Fibroblast of lung (primary cell): ENCODE measurements around the gene DNAH1. TPM values are rescaled to one million over a fixed set of nuclear protein-coding genes. Genes with fewer than 3 reads are reported as not detected.

Source experiments
- DNase-seq, 2 donors: peaks; one replicate each; pipeline versions ENCODE4 v3.0.0 to v3.0.0-alpha.2; 2010; ENCODE audit warnings: low read depth in 2 of 2
- H2AFZ ChIP-seq: 2 replicates; pipeline ENCODE4 v1.5.1; 2012; ENCODE audit warnings: low read length, control low read depth, inconsistent platforms
- H3K27ac ChIP-seq: 2 replicates; pipeline ENCODE4 v1.5.1; 2011; ENCODE audit warnings: low read length, control low read depth; ENCODE audit not compliant: insufficient read depth
- H3K27me3 ChIP-seq: 2 replicates; pipeline ENCODE4 v1.5.1; 2011; ENCODE audit warnings: mild to moderate bottlenecking, low read length; ENCODE audit not compliant: control insufficient read depth, insufficient read depth
- H3K36me3 ChIP-seq: 2 replicates; pipeline ENCODE4 v1.5.1; 2011; ENCODE audit warnings: low read length; ENCODE audit not compliant: control insufficient read depth, insufficient read depth
- H3K4me1 ChIP-seq: 2 replicates; pipeline ENCODE4 v1.5.1; 2011; ENCODE audit warnings: low read length; ENCODE audit not compliant: control insufficient read depth, insufficient read depth; ENCODE audit errors: extremely low read depth
- H3K4me2 ChIP-seq: 2 replicates; pipeline ENCODE4 v1.5.1; 2011; ENCODE audit warnings: low read length, control low read depth; ENCODE audit not compliant: insufficient read depth; ENCODE audit errors: extremely low read depth
- H3K4me3 ChIP-seq, 4 experiments: fragments of 200-600 bp in 1 of 4; sonication (generic) in 1 of 4; replicated peaks in 1 of 4; 2 replicates each; pipeline ENCODE4 v1.5.1; 2011 to 2016; ENCODE audit warnings: low read length in 4 of 4, low read depth in 3 of 4, mild to moderate bottlenecking in 3 of 4, control low read depth in 2 of 4, inconsistent platforms in 1 of 4, mixed read lengths in 1 of 4; ENCODE audit not compliant: insufficient read depth in 1 of 4; ENCODE audit errors: control extremely low read depth in 1 of 4
- H3K79me2 ChIP-seq: 2 replicates; pipeline ENCODE4 v1.5.1; 2012; ENCODE audit warnings: mild to moderate bottlenecking, low read length, inconsistent platforms; ENCODE audit not compliant: control insufficient read depth, insufficient read depth
- H3K9ac ChIP-seq: 2 replicates; pipeline ENCODE4 v1.5.1; 2011; ENCODE audit warnings: mild to moderate bottlenecking, low read length, control low read depth; ENCODE audit not compliant: insufficient read depth
- H3K9me3 ChIP-seq: 2 replicates; pipeline ENCODE4 v1.5.1; 2012; ENCODE audit warnings: low read depth, low read length; ENCODE audit not compliant: control insufficient read depth, insufficient read depth
- H4K20me1 ChIP-seq: 2 replicates; pipeline ENCODE4 v1.5.1; 2011; ENCODE audit warnings: low read length; ENCODE audit not compliant: control insufficient read depth, insufficient read depth; ENCODE audit errors: extremely low read depth
- EZH2 ChIP-seq: IDR thresholded peaks from 2 replicates; pipeline ENCODE4 v1.5.1; 2012; ENCODE audit warnings: low read length, control low read depth, mild to moderate bottlenecking; ENCODE audit errors: missing control alignments
- polyA plus RNA-seq, 2 donors: library from polyadenylated mRNA; depleted of rRNA in 1 of 2; stranded (reverse) in 1 of 2; unstranded in 1 of 2; fragments of >200 nt; gene quantifications; 2 replicates each; pipeline ENCODE4 v1.2.1, GENCODE V29; 2011 to 2012; ENCODE audit warnings: missing spikeins in 1 of 2
- total RNA-seq: library from RNA; depleted of rRNA; stranded (reverse); fragments of >200 nt; gene quantifications from 2 replicates; pipeline ENCODE4 v1.2.1, GENCODE V29; 2014
- TF ChIP-seq, protein P1 (sequence below), 2 donors: IDR thresholded peaks in 1 of 2; conservative IDR thresholded peaks in 1 of 2; 1 replicate in 1 of 2; 2 replicates in 1 of 2; pipeline ENCODE4 v1.5.1; 2011 to 2012; ENCODE audit warnings: low read length in 2 of 2, control low read depth in 1 of 2, inconsistent platforms in 1 of 2, low read depth in 1 of 2, mild to moderate bottlenecking in 1 of 2

Gene DNAH1
- total and polyA plus RNA-seq, 2 donors (not counting 1 experiment from before 2014, with no cell fraction given) = 1.9 to 3.0 TPM

DNA sequence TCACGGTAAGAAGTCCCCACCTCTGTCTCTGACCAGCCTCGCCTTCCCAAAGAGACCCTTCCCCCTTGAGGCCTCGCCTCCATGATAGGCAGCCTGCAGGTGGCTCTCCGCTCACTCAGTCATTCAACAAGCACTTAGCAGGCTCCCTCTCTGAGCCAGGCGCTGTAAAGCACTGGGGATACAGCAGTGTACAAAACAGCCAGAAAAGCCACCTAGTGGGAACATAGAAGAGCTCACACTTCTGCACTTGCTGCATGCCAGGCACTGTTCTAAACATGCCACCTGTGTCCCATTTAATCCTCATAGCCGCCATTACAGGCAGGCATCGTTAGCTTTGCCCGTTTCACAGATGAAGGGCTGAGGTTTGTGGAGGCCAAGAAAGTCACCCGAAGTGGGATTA lies 72.8 kb downstream of the DNAH1 start:
- Histone ChIP-seq H3K27ac (no peak overlapping the region), H3K79me2 (no peaks in the 10 kb centered on the region), H3K9me3 (no peaks in the 10 kb centered on the region), H3K4me3 (no peak overlapping the region), H3K4me1 (no peaks in the 10 kb centered on the region), H3K27me3 (no peaks in the 10 kb centered on the region), H4K20me1 (no peaks in the 10 kb centered on the region), H3K4me2 (no peak overlapping the region), H3K9ac (no peak overlapping the region), H3K36me3 (no peaks in the 10 kb centered on the region), H2AFZ (no peak overlapping the region)
- TF ChIP-seq, protein P1, sequence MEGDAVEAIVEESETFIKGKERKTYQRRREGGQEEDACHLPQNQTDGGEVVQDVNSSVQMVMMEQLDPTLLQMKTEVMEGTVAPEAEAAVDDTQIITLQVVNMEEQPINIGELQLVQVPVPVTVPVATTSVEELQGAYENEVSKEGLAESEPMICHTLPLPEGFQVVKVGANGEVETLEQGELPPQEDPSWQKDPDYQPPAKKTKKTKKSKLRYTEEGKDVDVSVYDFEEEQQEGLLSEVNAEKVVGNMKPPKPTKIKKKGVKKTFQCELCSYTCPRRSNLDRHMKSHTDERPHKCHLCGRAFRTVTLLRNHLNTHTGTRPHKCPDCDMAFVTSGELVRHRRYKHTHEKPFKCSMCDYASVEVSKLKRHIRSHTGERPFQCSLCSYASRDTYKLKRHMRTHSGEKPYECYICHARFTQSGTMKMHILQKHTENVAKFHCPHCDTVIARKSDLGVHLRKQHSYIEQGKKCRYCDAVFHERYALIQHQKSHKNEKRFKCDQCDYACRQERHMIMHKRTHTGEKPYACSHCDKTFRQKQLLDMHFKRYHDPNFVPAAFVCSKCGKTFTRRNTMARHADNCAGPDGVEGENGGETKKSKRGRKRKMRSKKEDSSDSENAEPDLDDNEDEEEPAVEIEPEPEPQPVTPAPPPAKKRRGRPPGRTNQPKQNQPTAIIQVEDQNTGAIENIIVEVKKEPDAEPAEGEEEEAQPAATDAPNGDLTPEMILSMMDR (conservative IDR thresholded peaks at IDR 0.05 in 1 of 2, IDR thresholded peaks at IDR 0.05 in 1 of 2; ENCODE audit: low read depth in 1 of 2, low read length in 2 of 2) = no peak
- no peak for TF ChIP-seq EZH2
- no peak for DNase-seq

DNA sequence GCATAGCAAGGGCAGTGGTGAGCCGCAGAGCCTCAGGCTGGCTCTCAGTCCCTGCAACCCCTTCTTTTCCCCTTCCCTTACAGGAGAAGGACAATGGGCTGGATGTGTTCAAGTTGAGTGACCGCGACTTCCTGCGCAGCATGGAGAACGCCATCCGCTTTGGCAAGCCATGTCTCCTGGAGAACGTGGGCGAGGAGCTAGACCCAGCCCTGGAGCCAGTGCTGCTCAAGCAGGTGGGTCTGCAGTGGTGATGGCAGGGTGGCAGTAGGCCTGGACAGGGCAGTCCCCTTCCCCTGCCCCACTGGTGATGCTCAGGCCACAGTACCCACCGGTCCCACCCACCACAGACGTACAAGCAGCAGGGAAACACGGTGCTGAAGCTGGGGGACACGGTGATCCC lies 75.0 kb downstream of the DNAH1 start:
- H3K9ac ChIP-seq = no peak overlapping the region

DNA sequence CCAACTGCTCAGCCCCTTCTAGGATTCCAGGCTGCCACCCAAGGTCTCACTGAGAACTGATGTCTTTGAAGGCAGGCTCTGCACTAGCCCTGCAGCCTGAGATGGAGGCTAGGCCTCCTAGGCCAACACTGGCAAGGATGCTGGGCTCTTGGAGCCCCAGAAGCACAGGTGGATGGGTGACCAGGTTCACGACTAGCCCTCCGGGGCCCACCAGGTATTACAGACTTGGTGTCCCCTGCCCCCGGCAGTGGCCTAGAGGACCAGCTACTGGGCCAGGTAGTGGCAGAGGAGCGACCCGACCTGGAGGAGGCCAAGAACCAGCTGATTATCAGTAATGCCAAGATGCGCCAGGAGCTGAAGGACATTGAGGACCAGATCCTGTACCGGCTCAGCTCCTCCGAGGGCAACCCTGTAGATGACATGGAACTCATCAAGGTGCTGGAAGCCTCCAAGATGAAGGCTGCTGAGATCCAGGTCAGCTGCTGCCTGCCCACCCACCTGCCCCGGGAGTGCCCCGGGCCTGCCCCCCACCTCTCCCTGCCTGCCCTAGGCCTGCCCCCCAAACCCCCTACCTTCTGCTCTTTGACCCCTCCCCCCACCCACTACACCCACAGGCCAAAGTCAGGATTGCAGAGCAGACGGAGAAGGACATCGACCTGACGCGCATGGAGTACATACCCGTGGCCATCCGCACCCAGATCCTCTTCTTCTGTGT lies 76.3 kb downstream of the DNAH1 start:
- no peak for DNase-seq
- H3K9me3 ChIP-seq = no peaks in the 10 kb centered on the region
- no peak for TF ChIP-seq EZH2
- TF ChIP-seq, protein P1 (conservative IDR thresholded peaks at IDR 0.05 in 1 of 2, IDR thresholded peaks at IDR 0.05 in 1 of 2; ENCODE audit: low read depth in 1 of 2, low read length in 2 of 2) = no peak

More for the DNA sequence above, 75.0 kb downstream of the DNAH1 start:
- no peak overlapping the region for H3K27ac ChIP-seq
- no peaks in the 10 kb centered on the region for H3K36me3 ChIP-seq
- no peaks in the 10 kb centered on the region for H3K79me2 ChIP-seq
- H4K20me1 ChIP-seq = no peaks in the 10 kb centered on the region
- no peak overlapping the region for H2AFZ ChIP-seq
- TF ChIP-seq, protein P1 (conservative IDR thresholded peaks at IDR 0.05 in 1 of 2, IDR thresholded peaks at IDR 0.05 in 1 of 2; ENCODE audit: low read depth in 1 of 2, low read length in 2 of 2) = no peak
- no peak for TF ChIP-seq EZH2
- peaks cover 4% of the 10 kb centered on the region for H3K27me3 ChIP-seq
- H3K9me3 ChIP-seq = no peaks in the 10 kb centered on the region
- no peak overlapping the region for H3K4me2 ChIP-seq
- no peak overlapping the region for H3K4me3 ChIP-seq
- no peaks in the 10 kb centered on the region for H3K4me1 ChIP-seq
- DNase-seq = no peak

More for the DNA sequence above, 76.3 kb downstream of the DNAH1 start:
- Histone ChIP-seq H3K27ac (no peak overlapping the region), H4K20me1 (no peaks in the 10 kb centered on the region), H3K27me3 (peaks cover 4% of the 10 kb centered on the region), H3K36me3 (no peaks in the 10 kb centered on the region), H3K79me2 (no peaks in the 10 kb centered on the region), H3K4me2 (no peak overlapping the region), H2AFZ (no peak overlapping the region), H3K4me3 (no peak overlapping the region), H3K4me1 (no peaks in the 10 kb centered on the region), H3K9ac (no peak overlapping the region)
